ENCODE data around the gene PDP2.
A peak's percentile ranks its signal among the peaks of the same experiment; 100 is the strongest.
"Not testable (repeated sequence)": the region's sequence is repeated elsewhere in the genome, so short reads cannot be mapped to it uniquely, and the experiment has no call there.

Gene PDP2

GRCh38 chr16:66869424-66869823 is 10.9 kb upstream of the PDP2 start:
- H3K9me3 ChIP-seq (ENCODE audit: insufficient read depth, low read depth, low read length): no peaks in the 10 kb centered on the region
- H3F3A ChIP-seq (ENCODE audit: low read depth): peaks cover 6% of the 10 kb centered on the region; the same call in 1 of the 2 replicates
- no peaks in the 10 kb centered on the region for H3K9me2 ChIP-seq (replicated peaks; ENCODE audit: low read depth, low read length)
- no peak overlapping the region for H3K4me2 ChIP-seq (ENCODE audit: low read depth, low read length, poor library complexity, severe bottlenecking)
- no peak overlapping the region for H3K9ac ChIP-seq (ENCODE audit: low read depth, low read length, poor library complexity, severe bottlenecking)
- no peaks in the 10 kb centered on the region for H3K79me2 ChIP-seq (ENCODE audit: insufficient read depth, low read length)
- no peaks in the 10 kb centered on the region for H3K36me3 ChIP-seq (ENCODE audit: insufficient read depth, low read length)
- H3K4me1 ChIP-seq (ENCODE audit: insufficient read depth, low read length, poor library complexity, severe bottlenecking): peaks cover 26% of the 10 kb centered on the region
- H2AFZ ChIP-seq (ENCODE audit: low read length): peak overlapping the region; percentile 19; the same call in 1 of the 2 replicates
- H4K20me1 ChIP-seq (ENCODE audit: insufficient read depth, low read length, poor library complexity, severe bottlenecking): no peaks in the 10 kb centered on the region
- H3K27me3 ChIP-seq (ENCODE audit: insufficient read depth, low read length, poor library complexity, severe bottlenecking): no peaks in the 10 kb centered on the region
- H3K4me3 ChIP-seq (ENCODE audit: low read length, poor library complexity, severe bottlenecking): no peak overlapping the region
- TF ChIP-seq EZH2phosphoT487 (IDR thresholded peaks at IDR 0.05; ENCODE audit: borderline replicate concordance): no peak
- no peak for TF ChIP-seq CTCF (conservative IDR thresholded peaks at IDR 0.05; ENCODE audit: low read length)

GRCh38 chr16:66871363-66871762 is 9.0 kb upstream of the PDP2 start:
- H2AFZ ChIP-seq (ENCODE audit: low read length); H3K36me3 ChIP-seq (ENCODE audit: insufficient read depth, low read length); H3F3A ChIP-seq (ENCODE audit: low read depth); H3K4me3 ChIP-seq (ENCODE audit: low read length, poor library complexity, severe bottlenecking); H3K27me3 ChIP-seq (ENCODE audit: insufficient read depth, low read length, poor library complexity, severe bottlenecking); H3K4me2 ChIP-seq (ENCODE audit: low read depth, low read length, poor library complexity, severe bottlenecking); H3K9ac ChIP-seq (ENCODE audit: low read depth, low read length, poor library complexity, severe bottlenecking); H3K79me2 ChIP-seq (ENCODE audit: insufficient read depth, low read length); H3K9me2 ChIP-seq (replicated peaks; ENCODE audit: low read depth, low read length); H4K20me1 ChIP-seq (ENCODE audit: insufficient read depth, low read length, poor library complexity, severe bottlenecking); H3K9me3 ChIP-seq (ENCODE audit: insufficient read depth, low read depth, low read length): not testable (repeated sequence)
- H3K4me1 ChIP-seq (ENCODE audit: insufficient read depth, low read length, poor library complexity, severe bottlenecking): peaks cover 39% of the 10 kb centered on the region

- Histone ChIP-seq H3K4me1 (ENCODE audit: insufficient read depth, low read length, poor library complexity, severe bottlenecking) (peaks cover 39% of the 10 kb centered on the region), H3K9me3 (ENCODE audit: insufficient read depth, low read depth, low read length) (no peaks in the 10 kb centered on the region), H3F3A (ENCODE audit: low read depth) (peaks cover 10% of the 10 kb centered on the region; the same call in 1 of the 2 replicates), H3K36me3 (ENCODE audit: insufficient read depth, low read length) (no peaks in the 10 kb centered on the region), H3K79me2 (ENCODE audit: insufficient read depth, low read length) (no peaks in the 10 kb centered on the region), H3K9ac (ENCODE audit: low read depth, low read length, poor library complexity, severe bottlenecking) (no peak overlapping the region), H4K20me1 (ENCODE audit: insufficient read depth, low read length, poor library complexity, severe bottlenecking) (no peaks in the 10 kb centered on the region), H2AFZ (ENCODE audit: low read length) (no peak overlapping the region), H3K4me2 (ENCODE audit: low read depth, low read length, poor library complexity, severe bottlenecking) (no peak overlapping the region), H3K4me3 (ENCODE audit: low read length, poor library complexity, severe bottlenecking) (no peak overlapping the region), H3K9me2 (replicated peaks; ENCODE audit: low read depth, low read length) (no peaks in the 10 kb centered on the region), H3K27me3 (ENCODE audit: insufficient read depth, low read length, poor library complexity, severe bottlenecking) (no peaks in the 10 kb centered on the region)
- TF ChIP-seq EZH2phosphoT487 (IDR thresholded peaks at IDR 0.05; ENCODE audit: borderline replicate concordance) (no peak), CTCF (conservative IDR thresholded peaks at IDR 0.05; ENCODE audit: low read length) (no peak)
Measured at GRCh38 chr16:66871840-66872239, 8.5 kb upstream of the PDP2 start.

- Histone ChIP-seq H3K79me2 (ENCODE audit: insufficient read depth, low read length) (no peaks in the 10 kb centered on the region), H2AFZ (ENCODE audit: low read length) (peak overlapping the region; percentile 71), H3K4me1 (ENCODE audit: insufficient read depth, low read length, poor library complexity, severe bottlenecking) (peaks cover 40% of the 10 kb centered on the region), H3K36me3 (ENCODE audit: insufficient read depth, low read length) (no peaks in the 10 kb centered on the region), H3K4me3 (ENCODE audit: low read length, poor library complexity, severe bottlenecking) (peak overlapping the region; percentile 72), H3F3A (ENCODE audit: low read depth) (peaks cover 10% of the 10 kb centered on the region; the same call in 1 of the 2 replicates), H3K9ac (ENCODE audit: low read depth, low read length, poor library complexity, severe bottlenecking) (peak overlapping the region; percentile 68), H3K9me3 (ENCODE audit: insufficient read depth, low read depth, low read length) (no peaks in the 10 kb centered on the region), H3K4me2 (ENCODE audit: low read depth, low read length, poor library complexity, severe bottlenecking) (peak overlapping the region; percentile 76), H3K27me3 (ENCODE audit: insufficient read depth, low read length, poor library complexity, severe bottlenecking) (no peaks in the 10 kb centered on the region), H3K9me2 (replicated peaks; ENCODE audit: low read depth, low read length) (no peaks in the 10 kb centered on the region), H4K20me1 (ENCODE audit: insufficient read depth, low read length, poor library complexity, severe bottlenecking) (no peaks in the 10 kb centered on the region)
- TF ChIP-seq CTCF (conservative IDR thresholded peaks at IDR 0.05; ENCODE audit: low read length) (no peak), EZH2phosphoT487 (IDR thresholded peaks at IDR 0.05; ENCODE audit: borderline replicate concordance) (no peak)
Measured at GRCh38 chr16:66872559-66872942, 7.8 kb upstream of the PDP2 start.

Measured in Loucy (cell line).